HCT116 (cell line): ENCODE results near the gene FRMD8. TPM values are rescaled to one million over a fixed set of nuclear protein-coding genes. Genes with fewer than 3 reads are reported as not detected.

ENCODE experiments used
- ATAC-seq: fragments of 200-7000 bp; cut with Tn5 transposase; 2 replicates; pipeline ENCODE4 v1.9.1; 2020; ENCODE audit warnings: mild to moderate bottlenecking, moderate library complexity
- BruUV-seq: library from RNA; stranded (reverse); fragments of 400-500 nt; replicated peaks from 2 replicates; lab custom pipeline; 2021; lab: Mats Ljungman, UMichigan
- CTCF ChIA-PET: fragments of 300-600 bp; sonication (Branson Sonifier 250); formaldehyde crosslinking; loops from one replicate; lab custom pipeline; 2021; ENCODE audit warnings: antibody characterized with exemption; lab: Charles Lee
- POLR2A ChIA-PET: fragments of 300-600, 350-600 bp; sonication (Branson Sonifier 250); formaldehyde crosslinking; loops from one replicate; lab custom pipeline; 2021; ENCODE audit warnings: antibody characterized with exemption; lab: Charles Lee
- RAD21 ChIA-PET, 2 experiments: fragments of 300-600 bp; sonication (Branson Sonifier 250); formaldehyde crosslinking; loops; one replicate each; lab custom pipeline; 2023; ENCODE audit warnings: low total read pairs in 2 of 2; ENCODE audit not compliant: uncharacterized antibody in 2 of 2, unreplicated experiment in 2 of 2, low non-redundant PET in 1 of 2; lab: Charles Lee
- DNase-seq: peaks from one replicate; pipeline ENCODE4 v3.0.0-alpha.2; 2010; ENCODE audit warnings: low read depth, low spot score
- H2AFZ ChIP-seq: fragments of 200-600 bp; shearing (Covaris generic), sonication (generic); 2 replicates; pipeline ENCODE4 v1.6.1; 2017; ENCODE audit warnings: low read depth, mixed run types, mixed read lengths, antibody characterized with exemption, low read length; ENCODE audit not compliant: poor library complexity, severe bottlenecking
- H3K27ac ChIP-seq: 2 replicates; pipeline ENCODE4 v1.5.1; 2012; ENCODE audit warnings: low read depth, low read length
- H3K27me3 ChIP-seq: fragments of 200-600 bp; sonication (generic); 2 replicates; pipeline ENCODE4 v1.6.1; 2016; ENCODE audit warnings: mixed run types, low read length, mixed read lengths; ENCODE audit not compliant: insufficient read depth
- H3K36me3 ChIP-seq, 2 experiments: fragments of 200-500 bp in 1 of 2; fragments of 200-600 bp in 1 of 2; sonication (Bioruptor generic) in 1 of 2; sonication (generic) in 1 of 2; 2 replicates each; pipeline versions ENCODE4 v1.5.1 to v1.6.1; 2014 to 2016; ENCODE audit warnings: low read length in 2 of 2, inconsistent platforms in 1 of 2, mixed read lengths in 1 of 2, mixed run types in 1 of 2; ENCODE audit not compliant: insufficient read depth in 2 of 2, control insufficient read depth in 1 of 2
- H3K4me1 ChIP-seq, 2 experiments: fragments of 200-600 bp in 1 of 2; sonication (generic) in 1 of 2; 2 replicates each; pipeline versions ENCODE4 v1.5.1 to v1.6.1; 2012 to 2017; ENCODE audit warnings: low read length in 2 of 2, inconsistent platforms in 1 of 2, mild to moderate bottlenecking in 1 of 2, mixed read lengths in 1 of 2, mixed run types in 1 of 2, moderate library complexity in 1 of 2; ENCODE audit not compliant: insufficient read depth in 2 of 2, control insufficient read depth in 1 of 2
- H3K4me2 ChIP-seq: fragments of 200-600 bp; sonication (generic); 2 replicates; pipeline ENCODE4 v1.6.1; 2017; ENCODE audit warnings: mixed run types, low read length, mixed read lengths
- H3K4me3 ChIP-seq, 2 experiments: fragments of 200-600 bp in 1 of 2; sonication (generic) in 1 of 2; replicated peaks in 1 of 2; 2 replicates each; pipeline ENCODE4 v1.5.1; 2011 to 2016; ENCODE audit warnings: low read length in 2 of 2, control low read depth in 1 of 2, low read depth in 1 of 2, mild to moderate bottlenecking in 1 of 2, mixed read lengths in 1 of 2, mixed run types in 1 of 2
- H3K79me2 ChIP-seq: fragments of 200-600 bp; sonication (generic); 2 replicates; pipeline ENCODE4 v1.6.1; 2017; ENCODE audit warnings: mild to moderate bottlenecking, mixed run types, low read length, moderate library complexity, mixed read lengths; ENCODE audit not compliant: insufficient read depth
- H3K9ac ChIP-seq: fragments of 200-600 bp; sonication (generic); 2 replicates; pipeline ENCODE4 v1.6.1; 2016; ENCODE audit warnings: low read length, mixed read lengths
- H3K9me2 ChIP-seq: fragments of 200-600 bp; sonication (generic), shearing (Covaris generic); 2 replicates; pipeline ENCODE4 v1.6.1; 2017; ENCODE audit warnings: mixed run types, mild to moderate bottlenecking, moderate library complexity; ENCODE audit not compliant: insufficient read depth
- H3K9me3 ChIP-seq, 2 experiments: fragments of 200-500 bp in 1 of 2; fragments of 200-600 bp in 1 of 2; sonication (Bioruptor generic) in 1 of 2; sonication (generic) in 1 of 2; 2 replicates each; pipeline ENCODE4 v1.6.1; 2014 to 2017; ENCODE audit warnings: low read length in 2 of 2, mixed read lengths in 2 of 2, inconsistent platforms in 1 of 2, low read depth in 1 of 2, mild to moderate bottlenecking in 1 of 2, mixed run types in 1 of 2, moderate library complexity in 1 of 2; ENCODE audit not compliant: control insufficient read depth in 1 of 2, insufficient read depth in 1 of 2
- H4K20me1 ChIP-seq: fragments of 200-600 bp; sonication (generic), shearing (Covaris generic); 2 replicates; pipeline ENCODE4 v1.6.1; 2017; ENCODE audit warnings: mixed run types, mild to moderate bottlenecking, moderate library complexity; ENCODE audit not compliant: insufficient read depth
- CBX3 ChIP-seq: IDR thresholded peaks from 2 replicates; pipeline ENCODE4 v1.6.1; 2012; ENCODE audit warnings: low read depth
- CEBPB ChIP-seq: IDR thresholded peaks from 2 replicates; pipeline ENCODE4 v1.6.1; 2012; ENCODE audit warnings: low read depth
- ELF1 ChIP-seq: IDR thresholded peaks from 2 replicates; pipeline ENCODE4 v1.6.1; 2012; ENCODE audit warnings: low read depth, borderline replicate concordance
- EZH2 ChIP-seq: fragments of 200-600 bp; sonication (generic); IDR thresholded peaks from 2 replicates; pipeline ENCODE4 v1.6.1; 2017; ENCODE audit warnings: antibody characterized with exemption, mixed run types
- EZH2phosphoT487 ChIP-seq: fragments of 200-600 bp; IDR thresholded peaks from 2 replicates; pipeline ENCODE4 v1.6.1; 2018; ENCODE audit warnings: antibody characterized with exemption, borderline replicate concordance
- FOSL1 ChIP-seq: IDR thresholded peaks from 2 replicates; pipeline ENCODE4 v1.6.1; 2012; ENCODE audit warnings: low read depth
- POLR2AphosphoS5 ChIP-seq: IDR thresholded peaks from 2 replicates; pipeline ENCODE4 v1.6.1; 2011; ENCODE audit warnings: mild to moderate bottlenecking, low read depth, low read length, moderate library complexity
- RAD21 ChIP-seq: IDR thresholded peaks from 2 replicates; pipeline ENCODE4 v1.6.1; 2012; ENCODE audit warnings: low read depth, mild to moderate bottlenecking
- SIN3A ChIP-seq: IDR thresholded peaks from 2 replicates; pipeline ENCODE4 v1.6.1; 2012; ENCODE audit warnings: low read depth
- SRF ChIP-seq: IDR thresholded peaks from 2 replicates; pipeline ENCODE4 v1.6.1; 2012; ENCODE audit warnings: low read depth
- TCF7L2 ChIP-seq: IDR thresholded peaks from 2 replicates; pipeline ENCODE4 v1.7.0; 2011; ENCODE audit warnings: borderline replicate concordance, inconsistent platforms; ENCODE audit not compliant: insufficient read depth, insufficient read length; ENCODE audit errors: extremely low read depth
- YY1 ChIP-seq: IDR thresholded peaks from 2 replicates; pipeline ENCODE4 v1.6.1; 2011; ENCODE audit warnings: low read length, low read depth, moderate library complexity, mild to moderate bottlenecking; ENCODE audit not compliant: insufficient replicate concordance; ENCODE audit errors: extremely low read depth
- ZFX ChIP-seq: fragments of 450-650 bp; IDR thresholded peaks from 2 replicates; pipeline ENCODE4 v1.6.1; 2017
- ZNF274 ChIP-seq: fragments of 200-500 bp; sonication (Bioruptor generic); IDR thresholded peaks from 2 replicates; pipeline ENCODE4 v1.6.1; 2014; ENCODE audit warnings: mild to moderate bottlenecking, low read depth, low read length, inconsistent platforms
- intact Hi-C: fragments of 100-400 bp; cut with micrococcal nuclease; formaldehyde crosslinking; loops from 2 replicates; pipeline ENCODE4 v1.10.0; 2022
- total RNA-seq: library from RNA; stranded (reverse); gene quantifications from one replicate; pipeline ENCODE4 v1.2.1, GENCODE V29; 2021; ENCODE audit not compliant: unreplicated experiment
- TF ChIP-seq, protein P1 (sequence below): IDR thresholded peaks from 2 replicates; pipeline ENCODE4 v1.6.1; 2012
- TF ChIP-seq, protein P2 (sequence below), 3 experiments: fragments of 200-600 bp in 1 of 3; sonication (generic) in 1 of 3; IDR thresholded peaks in 2 of 3; conservative IDR thresholded peaks in 1 of 3; 2 replicates each; pipeline ENCODE4 v1.5.1; 2012 to 2017; ENCODE audit warnings: low read depth in 2 of 3, low read length in 2 of 3, antibody characterized with exemption in 1 of 3, borderline replicate concordance in 1 of 3, control low read depth in 1 of 3, mild to moderate bottlenecking in 1 of 3, mixed read lengths in 1 of 3, mixed run types in 1 of 3, moderate library complexity in 1 of 3; ENCODE audit not compliant: insufficient read depth in 1 of 3
- TF ChIP-seq, protein P3 (sequence below): IDR thresholded peaks from 2 replicates; pipeline ENCODE4 v1.6.1; 2012; ENCODE audit warnings: low read depth
- TF ChIP-seq, protein P4 (sequence below): IDR thresholded peaks from 2 replicates; pipeline ENCODE4 v1.6.1; 2012

The FRMD8 gene
- total RNA-seq, 1 experiment from 2014 or later: 35.8 TPM

DNA sequence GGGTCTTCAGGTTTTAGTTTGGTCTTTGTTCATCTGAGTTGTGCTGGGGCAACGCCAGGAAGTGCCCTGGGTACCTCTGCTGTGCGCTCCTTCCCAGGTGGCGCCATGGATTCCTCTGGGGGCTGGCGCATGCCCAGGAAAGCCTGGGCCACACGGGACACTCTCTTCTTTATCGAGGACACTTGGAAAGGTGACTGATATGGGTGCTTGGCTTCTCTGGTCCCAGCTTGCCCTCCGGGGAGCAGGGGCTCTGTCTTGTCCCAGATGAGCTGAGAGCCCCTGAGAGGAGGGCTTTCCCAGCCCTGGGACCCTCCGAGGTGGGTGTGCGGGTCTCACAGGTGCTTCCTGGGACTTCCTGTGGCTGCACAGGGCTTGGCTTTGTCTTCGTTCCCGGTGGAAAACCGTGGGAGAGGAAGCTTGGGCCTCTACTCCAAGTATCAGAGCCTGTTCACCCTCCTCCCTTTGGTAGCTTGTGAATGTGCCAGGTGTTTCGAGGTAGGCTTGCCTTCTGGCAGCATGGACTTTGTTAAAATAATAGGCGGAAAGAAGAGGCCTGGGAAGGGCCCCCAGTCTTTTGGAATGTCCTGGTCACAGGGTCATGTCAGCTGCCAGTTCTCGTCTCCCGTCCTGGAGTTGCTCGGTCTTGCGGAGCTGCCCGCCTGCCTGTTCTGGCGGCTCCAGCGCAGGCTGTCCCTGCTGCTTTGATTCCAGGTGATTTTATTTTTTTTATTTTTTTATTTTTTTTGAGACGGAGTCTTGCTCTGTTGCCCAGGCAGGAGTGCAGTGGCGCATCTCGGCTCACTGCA lies 26.0 kb downstream of the FRMD8 start:
- no TSS peak for BruUV-seq
- Histone ChIP-seq H3K9me3 (no peaks in the 10 kb centered on the region), H3K27ac (no peak overlapping the region), H4K20me1 (no peaks in the 10 kb centered on the region), H3K4me1 (peaks cover 13 to 20% of the 10 kb centered on the region in 2 experiments), H3K4me2 (no peak overlapping the region), H3K36me3 (peaks cover 0 to 18% of the 10 kb centered on the region in 2 experiments; a peak in 2 of 4 replicates), H3K4me3 (no peak overlapping the region), H2AFZ (no peak overlapping the region), H3K79me2 (no peaks in the 10 kb centered on the region), H3K9ac (no peak overlapping the region), H3K27me3 (no peaks in the 10 kb centered on the region), H3K9me2 (no peaks in the 10 kb centered on the region)
- ATAC-seq (no peak), DNase-seq (no peak)
- intact Hi-C loops: no loop called here
- ChIA-PET CTCF (interaction anchor here (1.7 kb wide), 1 partner anchor 59 kb away, joined by 5 read pairs; no protein-coding TSS in a partner anchor), RAD21 (no interaction called here), POLR2A (interaction anchor here (0.9 to 1.2 kb wide), 2 partner anchors 86 to 88 kb away, joined by 3 to 4 read pairs; partner anchors contain the start of gene MALAT1)
- TF ChIP-seq EZH2 (no peak), ZNF274 (no peak), CBX3 (no peak), FOSL1 (no peak), TCF7L2 (no peak), SIN3A (no peak), YY1 (no peak), RAD21 (no peak), SRF (no peak), EZH2phosphoT487 (no peak), ZFX (no peak), CEBPB (no peak), ELF1 (no peak), POLR2AphosphoS5 (no peak)
- TF ChIP-seq, protein P1, sequence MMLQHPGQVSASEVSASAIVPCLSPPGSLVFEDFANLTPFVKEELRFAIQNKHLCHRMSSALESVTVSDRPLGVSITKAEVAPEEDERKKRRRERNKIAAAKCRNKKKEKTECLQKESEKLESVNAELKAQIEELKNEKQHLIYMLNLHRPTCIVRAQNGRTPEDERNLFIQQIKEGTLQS: no peak
- TF ChIP-seq, protein P2, sequence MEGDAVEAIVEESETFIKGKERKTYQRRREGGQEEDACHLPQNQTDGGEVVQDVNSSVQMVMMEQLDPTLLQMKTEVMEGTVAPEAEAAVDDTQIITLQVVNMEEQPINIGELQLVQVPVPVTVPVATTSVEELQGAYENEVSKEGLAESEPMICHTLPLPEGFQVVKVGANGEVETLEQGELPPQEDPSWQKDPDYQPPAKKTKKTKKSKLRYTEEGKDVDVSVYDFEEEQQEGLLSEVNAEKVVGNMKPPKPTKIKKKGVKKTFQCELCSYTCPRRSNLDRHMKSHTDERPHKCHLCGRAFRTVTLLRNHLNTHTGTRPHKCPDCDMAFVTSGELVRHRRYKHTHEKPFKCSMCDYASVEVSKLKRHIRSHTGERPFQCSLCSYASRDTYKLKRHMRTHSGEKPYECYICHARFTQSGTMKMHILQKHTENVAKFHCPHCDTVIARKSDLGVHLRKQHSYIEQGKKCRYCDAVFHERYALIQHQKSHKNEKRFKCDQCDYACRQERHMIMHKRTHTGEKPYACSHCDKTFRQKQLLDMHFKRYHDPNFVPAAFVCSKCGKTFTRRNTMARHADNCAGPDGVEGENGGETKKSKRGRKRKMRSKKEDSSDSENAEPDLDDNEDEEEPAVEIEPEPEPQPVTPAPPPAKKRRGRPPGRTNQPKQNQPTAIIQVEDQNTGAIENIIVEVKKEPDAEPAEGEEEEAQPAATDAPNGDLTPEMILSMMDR (IDR thresholded peaks at IDR 0.05 in 2 of 3, conservative IDR thresholded peaks at IDR 0.05 in 1 of 3; ENCODE audit: borderline replicate concordance in 1 of 3, insufficient read depth in 1 of 3, low read depth in 2 of 3, low read length in 2 of 3): no peak
- TF ChIP-seq, protein P3, sequence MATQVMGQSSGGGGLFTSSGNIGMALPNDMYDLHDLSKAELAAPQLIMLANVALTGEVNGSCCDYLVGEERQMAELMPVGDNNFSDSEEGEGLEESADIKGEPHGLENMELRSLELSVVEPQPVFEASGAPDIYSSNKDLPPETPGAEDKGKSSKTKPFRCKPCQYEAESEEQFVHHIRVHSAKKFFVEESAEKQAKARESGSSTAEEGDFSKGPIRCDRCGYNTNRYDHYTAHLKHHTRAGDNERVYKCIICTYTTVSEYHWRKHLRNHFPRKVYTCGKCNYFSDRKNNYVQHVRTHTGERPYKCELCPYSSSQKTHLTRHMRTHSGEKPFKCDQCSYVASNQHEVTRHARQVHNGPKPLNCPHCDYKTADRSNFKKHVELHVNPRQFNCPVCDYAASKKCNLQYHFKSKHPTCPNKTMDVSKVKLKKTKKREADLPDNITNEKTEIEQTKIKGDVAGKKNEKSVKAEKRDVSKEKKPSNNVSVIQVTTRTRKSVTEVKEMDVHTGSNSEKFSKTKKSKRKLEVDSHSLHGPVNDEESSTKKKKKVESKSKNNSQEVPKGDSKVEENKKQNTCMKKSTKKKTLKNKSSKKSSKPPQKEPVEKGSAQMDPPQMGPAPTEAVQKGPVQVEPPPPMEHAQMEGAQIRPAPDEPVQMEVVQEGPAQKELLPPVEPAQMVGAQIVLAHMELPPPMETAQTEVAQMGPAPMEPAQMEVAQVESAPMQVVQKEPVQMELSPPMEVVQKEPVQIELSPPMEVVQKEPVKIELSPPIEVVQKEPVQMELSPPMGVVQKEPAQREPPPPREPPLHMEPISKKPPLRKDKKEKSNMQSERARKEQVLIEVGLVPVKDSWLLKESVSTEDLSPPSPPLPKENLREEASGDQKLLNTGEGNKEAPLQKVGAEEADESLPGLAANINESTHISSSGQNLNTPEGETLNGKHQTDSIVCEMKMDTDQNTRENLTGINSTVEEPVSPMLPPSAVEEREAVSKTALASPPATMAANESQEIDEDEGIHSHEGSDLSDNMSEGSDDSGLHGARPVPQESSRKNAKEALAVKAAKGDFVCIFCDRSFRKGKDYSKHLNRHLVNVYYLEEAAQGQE: no peak
- TF ChIP-seq, protein P4, sequence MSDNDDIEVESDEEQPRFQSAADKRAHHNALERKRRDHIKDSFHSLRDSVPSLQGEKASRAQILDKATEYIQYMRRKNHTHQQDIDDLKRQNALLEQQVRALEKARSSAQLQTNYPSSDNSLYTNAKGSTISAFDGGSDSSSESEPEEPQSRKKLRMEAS: no peak
